ENCODE results near the gene ARMC9. TPM values are rescaled to one million over a fixed set of nuclear protein-coding genes. Genes with fewer than 3 reads are reported as not detected.

The ARMC9 gene
- total RNA-seq, 1 experiment from 2014 or later = 14.9 TPM

DNA sequence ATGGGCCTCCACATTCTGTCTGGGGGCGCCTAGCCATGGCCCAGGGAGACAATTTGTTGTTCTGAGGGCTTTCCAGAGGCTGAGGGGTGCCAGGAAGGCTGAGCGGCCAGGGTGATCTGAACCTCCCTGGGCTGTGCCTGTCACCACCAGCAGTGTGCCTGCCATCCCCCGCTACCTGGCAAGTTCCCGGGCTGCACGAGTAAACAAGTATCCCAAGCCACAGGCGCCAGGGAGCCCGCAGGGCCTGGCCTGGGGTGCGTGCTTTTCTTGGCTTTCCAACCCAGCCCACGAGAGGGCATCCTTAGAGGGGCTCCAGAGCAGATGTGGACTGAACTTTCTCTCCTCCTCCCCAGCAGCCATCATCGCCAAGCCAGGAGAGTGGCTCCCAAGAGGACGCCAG, 162.0 kb downstream of the ARMC9 start:
- POLR2A ChIA-PET (ENCODE audit: low non-redundant PET) = no interaction called here
- Histone ChIP-seq H3K4me3 (ENCODE audit: low read depth, low read length, poor library complexity, severe bottlenecking) (no peak overlapping the region), H3K27me3 (replicated peaks; ENCODE audit: insufficient read depth, low read depth, low read length, poor library complexity) (no peaks in the 10 kb centered on the region), H3K9me3 (ENCODE audit: low read depth, low read length, poor library complexity, severe bottlenecking) (no peaks in the 10 kb centered on the region), H3K36me3 (ENCODE audit: insufficient read depth, low read length, poor library complexity, severe bottlenecking) (no peaks in the 10 kb centered on the region), H3K27ac (ENCODE audit: low read depth, low read length, poor library complexity, severe bottlenecking) (no peak overlapping the region), H3K4me1 (ENCODE audit: insufficient read depth, low read length, poor library complexity, severe bottlenecking) (no peaks in the 10 kb centered on the region)
- DNase-seq (ENCODE audit: low spot score) = no peak
- CTCF ChIA-PET = no interaction called here
- no TSS peak for BruUV-seq (replicated peaks)
- intact Hi-C loops (cut with micrococcal nuclease; ENCODE audit: unreplicated experiment) = no loop called here
- TF ChIP-seq EZH2 (IDR thresholded peaks at IDR 0.05; ENCODE audit: borderline replicate concordance, low read depth, low read length, poor library complexity, severe bottlenecking) = no peak
- TF ChIP-seq, protein P1, sequence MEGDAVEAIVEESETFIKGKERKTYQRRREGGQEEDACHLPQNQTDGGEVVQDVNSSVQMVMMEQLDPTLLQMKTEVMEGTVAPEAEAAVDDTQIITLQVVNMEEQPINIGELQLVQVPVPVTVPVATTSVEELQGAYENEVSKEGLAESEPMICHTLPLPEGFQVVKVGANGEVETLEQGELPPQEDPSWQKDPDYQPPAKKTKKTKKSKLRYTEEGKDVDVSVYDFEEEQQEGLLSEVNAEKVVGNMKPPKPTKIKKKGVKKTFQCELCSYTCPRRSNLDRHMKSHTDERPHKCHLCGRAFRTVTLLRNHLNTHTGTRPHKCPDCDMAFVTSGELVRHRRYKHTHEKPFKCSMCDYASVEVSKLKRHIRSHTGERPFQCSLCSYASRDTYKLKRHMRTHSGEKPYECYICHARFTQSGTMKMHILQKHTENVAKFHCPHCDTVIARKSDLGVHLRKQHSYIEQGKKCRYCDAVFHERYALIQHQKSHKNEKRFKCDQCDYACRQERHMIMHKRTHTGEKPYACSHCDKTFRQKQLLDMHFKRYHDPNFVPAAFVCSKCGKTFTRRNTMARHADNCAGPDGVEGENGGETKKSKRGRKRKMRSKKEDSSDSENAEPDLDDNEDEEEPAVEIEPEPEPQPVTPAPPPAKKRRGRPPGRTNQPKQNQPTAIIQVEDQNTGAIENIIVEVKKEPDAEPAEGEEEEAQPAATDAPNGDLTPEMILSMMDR (conservative IDR thresholded peaks at IDR 0.05; ENCODE audit: low read depth, low read length) = no peak

DNA sequence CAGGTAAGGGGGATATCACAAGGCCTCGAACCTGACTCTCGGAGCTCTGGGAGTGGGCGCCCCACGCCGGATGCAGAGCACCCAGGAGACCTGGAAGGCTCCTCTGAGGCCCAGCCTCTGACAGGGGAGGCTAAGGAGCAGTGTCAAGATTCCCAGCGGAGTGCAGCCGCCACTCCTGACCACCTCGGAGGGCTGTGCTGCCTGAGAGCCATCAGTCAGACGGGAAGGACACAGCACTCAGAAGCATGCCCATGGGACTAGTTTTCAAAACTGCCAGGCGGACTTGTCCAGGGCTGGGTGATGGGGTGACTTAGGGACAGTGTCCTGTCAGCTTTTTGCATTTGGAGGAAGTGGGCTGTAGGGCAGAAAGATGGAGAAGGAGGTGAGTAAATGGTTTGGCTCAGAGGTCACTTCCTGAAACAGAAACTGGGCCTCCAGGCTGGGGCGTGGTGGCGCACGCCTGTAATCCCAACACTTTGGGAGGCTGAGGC, 162.5 kb downstream of the ARMC9 start:
- POLR2A ChIA-PET (ENCODE audit: low non-redundant PET) = no interaction called here
- H3K4me1 ChIP-seq (ENCODE audit: insufficient read depth, low read length, poor library complexity, severe bottlenecking) = no peaks in the 10 kb centered on the region
- H3K27me3 ChIP-seq (replicated peaks; ENCODE audit: insufficient read depth, low read depth, low read length, poor library complexity) = no peaks in the 10 kb centered on the region
- H3K9me3 ChIP-seq (ENCODE audit: low read depth, low read length, poor library complexity, severe bottlenecking) = no peaks in the 10 kb centered on the region
- DNase-seq (ENCODE audit: low spot score) = no peak
- H3K27ac ChIP-seq (ENCODE audit: low read depth, low read length, poor library complexity, severe bottlenecking) = no peak overlapping the region
- no TSS peak for BruUV-seq (replicated peaks)
- TF ChIP-seq, protein P1 (conservative IDR thresholded peaks at IDR 0.05; ENCODE audit: low read depth, low read length) = no peak
- no peak for TF ChIP-seq EZH2 (IDR thresholded peaks at IDR 0.05; ENCODE audit: borderline replicate concordance, low read depth, low read length, poor library complexity, severe bottlenecking)
- H3K36me3 ChIP-seq (ENCODE audit: insufficient read depth, low read length, poor library complexity, severe bottlenecking) = no peaks in the 10 kb centered on the region
- intact Hi-C loops (cut with micrococcal nuclease; ENCODE audit: unreplicated experiment) = no loop called here
- CTCF ChIA-PET = interaction anchor here (0.7 kb wide), 1 partner anchor 137 kb away, joined by 10 read pairs; no protein-coding TSS in a partner anchor
- H3K4me3 ChIP-seq (ENCODE audit: low read depth, low read length, poor library complexity, severe bottlenecking) = no peak overlapping the region

DNA sequence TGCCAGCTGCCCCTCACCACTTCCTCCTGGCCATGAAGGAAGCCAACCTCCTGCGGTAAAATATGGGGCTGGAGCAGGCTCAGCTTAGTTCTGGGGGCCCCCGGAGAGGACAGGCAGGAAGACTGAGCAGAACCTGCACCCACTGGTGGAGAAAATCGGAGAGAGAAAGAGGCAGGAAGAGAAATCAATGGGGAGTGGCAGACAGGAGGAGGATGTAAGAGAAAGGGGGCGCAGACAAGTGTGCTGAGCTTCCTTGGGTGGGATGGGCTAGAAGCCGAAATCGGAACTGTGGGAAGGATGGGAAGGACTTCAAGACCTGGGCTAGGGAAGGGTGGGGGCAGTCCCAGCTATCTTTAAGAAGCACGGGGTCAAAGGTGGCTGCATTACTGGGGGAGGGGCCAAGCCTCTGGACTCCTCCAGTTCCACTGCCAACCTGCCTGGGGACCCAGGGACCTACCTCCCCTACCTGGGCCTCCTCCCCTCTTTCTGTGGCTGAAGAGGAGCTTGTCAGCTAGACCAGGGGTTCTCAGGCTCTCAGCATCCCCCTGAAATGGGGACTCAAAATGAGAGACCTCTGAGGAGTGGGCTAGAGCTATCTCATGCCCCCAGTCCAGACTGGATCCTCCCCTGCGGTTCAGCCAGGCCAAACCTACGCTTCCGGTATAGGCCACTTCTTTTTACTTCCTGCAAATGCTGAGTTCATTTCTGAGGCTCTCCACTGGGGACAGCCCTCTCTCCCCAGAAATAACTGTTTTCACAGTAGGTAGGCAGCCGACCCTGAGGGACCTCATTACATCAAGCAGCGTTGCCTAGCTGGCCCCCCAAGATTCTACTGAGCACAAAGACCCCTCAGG, 163.5 kb downstream of the ARMC9 start:
- no peak for DNase-seq (ENCODE audit: low spot score)
- CTCF ChIA-PET = no interaction called here
- H3K4me3 ChIP-seq (ENCODE audit: low read depth, low read length, poor library complexity, severe bottlenecking) = no peak overlapping the region
- no peaks in the 10 kb centered on the region for H3K9me3 ChIP-seq (ENCODE audit: low read depth, low read length, poor library complexity, severe bottlenecking)
- POLR2A ChIA-PET (ENCODE audit: low non-redundant PET) = no interaction called here
- no peaks in the 10 kb centered on the region for H3K36me3 ChIP-seq (ENCODE audit: insufficient read depth, low read length, poor library complexity, severe bottlenecking)
- TF ChIP-seq, protein P1 (conservative IDR thresholded peaks at IDR 0.05; ENCODE audit: low read depth, low read length) = no peak
- no peak for TF ChIP-seq EZH2 (IDR thresholded peaks at IDR 0.05; ENCODE audit: borderline replicate concordance, low read depth, low read length, poor library complexity, severe bottlenecking)
- BruUV-seq (replicated peaks) = no TSS peak
- no peaks in the 10 kb centered on the region for H3K4me1 ChIP-seq (ENCODE audit: insufficient read depth, low read length, poor library complexity, severe bottlenecking)
- H3K27ac ChIP-seq (ENCODE audit: low read depth, low read length, poor library complexity, severe bottlenecking) = no peak overlapping the region
- H3K27me3 ChIP-seq (replicated peaks; ENCODE audit: insufficient read depth, low read depth, low read length, poor library complexity) = no peaks in the 10 kb centered on the region
- intact Hi-C loops (cut with micrococcal nuclease; ENCODE audit: unreplicated experiment) = no loop called here
